Activated CD8-positive, alpha-beta T cell treated with anti-CD3 and anti-CD28 coated beads for 36 hours (primary cell): ENCODE measurements around the gene DLG5. TPM values are rescaled to one million over a fixed set of nuclear protein-coding genes. Genes with fewer than 3 reads are reported as not detected.

Source experiments
- ATAC-seq: fragments of 200-7000 bp; cut with Tn5 transposase; one replicate; pipeline ENCODE4 v1.10.0; 2021; ENCODE audit warnings: mild to moderate bottlenecking, moderate library complexity
- CTCF ChIA-PET: fragments of 350-600 bp; sonication (Branson Sonifier 250); formaldehyde crosslinking; loops from one replicate; lab custom pipeline; 2021; ENCODE audit warnings: antibody characterized with exemption; lab: Charles Lee
- POLR2A ChIA-PET: fragments of 350-600 bp; sonication (Branson Sonifier 250); formaldehyde crosslinking; loops from one replicate; lab custom pipeline; 2021; ENCODE audit warnings: antibody characterized with exemption; lab: Charles Lee
- DNase-seq: peaks from one replicate; pipeline ENCODE4 v3.0.0-alpha.2; 2020
- H3K27ac Mint-ChIP-seq: one replicate; pipeline ENCODE4 v1.8.0; 2021; ENCODE audit warnings: mild to moderate bottlenecking, mixed read lengths
- H3K27me3 Mint-ChIP-seq: one replicate; pipeline ENCODE4 v1.8.0; 2021; ENCODE audit warnings: mixed read lengths
- H3K36me3 Mint-ChIP-seq: one replicate; pipeline ENCODE4 v1.8.0; 2021; ENCODE audit warnings: low read depth, mixed read lengths
- H3K4me1 Mint-ChIP-seq: one replicate; pipeline ENCODE4 v1.8.0; 2021; ENCODE audit warnings: low read depth, mixed read lengths
- H3K4me3 Mint-ChIP-seq: one replicate; pipeline ENCODE4 v1.8.0; 2021; ENCODE audit warnings: mild to moderate bottlenecking, moderate library complexity, mixed read lengths
- H3K9me3 Mint-ChIP-seq: one replicate; pipeline ENCODE4 v1.8.0; 2021; ENCODE audit warnings: mixed read lengths
- CTCF ChIP-seq: fragments of 200-600 bp; IDR thresholded peaks from one replicate; pipeline ENCODE4 v1.8.0; 2022; ENCODE audit warnings: antibody characterized with exemption, mild to moderate bottlenecking
- intact Hi-C: fragments of 100-400 bp; cut with micrococcal nuclease; formaldehyde crosslinking; loops from one replicate; pipeline ENCODE4 v1.10.0; 2022
- total RNA-seq, 2 experiments: library from RNA; stranded (reverse); gene quantifications; one replicate each; pipeline ENCODE4 v1.2.3, GENCODE V29; 2021

Gene DLG5
- total RNA-seq, 2 experiments from 2014 or later: 2.7 to 4.8 TPM

- Mint-ChIP-seq H3K27me3 (peaks cover 9% of the 10 kb centered on the region), H3K36me3 (no peaks in the 10 kb centered on the region), H3K4me3 (no peak overlapping the region), H3K27ac (no peak overlapping the region), H3K4me1 (peaks cover 5% of the 10 kb centered on the region), H3K9me3 (no peaks in the 10 kb centered on the region)
- intact Hi-C loops: no loop called here
- POLR2A ChIA-PET: no interaction called here
- ATAC-seq (no peak), DNase-seq (no peak)
- TF ChIP-seq CTCF: no peak
- CTCF ChIA-PET: no interaction called here
These were observed 132.1 kb downstream of the DLG5 start for GRCh38 chr10:77794256-77795142.

- H3K9me3 Mint-ChIP-seq: no peaks in the 10 kb centered on the region
- ChIA-PET POLR2A (no interaction called here), CTCF (no interaction called here)
- DNase-seq (no peak), ATAC-seq (no peak)
- H3K4me3 Mint-ChIP-seq: no peak overlapping the region
- intact Hi-C loops: no loop called here
- no peak overlapping the region for H3K27ac Mint-ChIP-seq
- no peak for TF ChIP-seq CTCF
- peaks cover 2% of the 10 kb centered on the region for H3K27me3 Mint-ChIP-seq
- no peaks in the 10 kb centered on the region for H3K36me3 Mint-ChIP-seq
- no peaks in the 10 kb centered on the region for H3K4me1 Mint-ChIP-seq
These were observed 132.7 kb downstream of the DLG5 start for GRCh38 chr10:77793831-77794230.

GRCh38 chr10:77792155-77792554, 134.4 kb downstream of the DLG5 start:
- H3K4me3 Mint-ChIP-seq: no peak overlapping the region
- H3K27me3 Mint-ChIP-seq: no peaks in the 10 kb centered on the region
- ATAC-seq (no peak), DNase-seq (no peak)
- intact Hi-C loops: no loop called here
- POLR2A ChIA-PET: interaction anchor here (1.2 kb wide), 1 partner anchor 30 kb away, joined by 3 read pairs; no protein-coding TSS in a partner anchor
- no peaks in the 10 kb centered on the region for H3K36me3 Mint-ChIP-seq
- TF ChIP-seq CTCF: no peak
- H3K9me3 Mint-ChIP-seq: no peaks in the 10 kb centered on the region
- no peak overlapping the region for H3K27ac Mint-ChIP-seq
- H3K4me1 Mint-ChIP-seq: no peaks in the 10 kb centered on the region
- CTCF ChIA-PET: no interaction called here

GRCh38 chr10:77791506-77791905, 135.0 kb downstream of the DLG5 start:
- Mint-ChIP-seq H3K27ac (no peak overlapping the region), H3K4me3 (no peak overlapping the region), H3K9me3 (no peaks in the 10 kb centered on the region), H3K4me1 (no peaks in the 10 kb centered on the region), H3K36me3 (no peaks in the 10 kb centered on the region), H3K27me3 (no peaks in the 10 kb centered on the region)
- TF ChIP-seq CTCF: no peak
- DNase-seq (no peak), ATAC-seq (no peak)
- POLR2A ChIA-PET: no interaction called here
- CTCF ChIA-PET: no interaction called here
- intact Hi-C loops: no loop called here

GRCh38 chr10:77789861-77790260, 136.7 kb downstream of the DLG5 start:
- no peak for ATAC-seq
- CTCF ChIA-PET: no interaction called here
- Mint-ChIP-seq H3K9me3 (no peaks in the 10 kb centered on the region), H3K4me3 (no peak overlapping the region), H3K27me3 (no peaks in the 10 kb centered on the region), H3K36me3 (no peaks in the 10 kb centered on the region), H3K27ac (no peak overlapping the region), H3K4me1 (no peaks in the 10 kb centered on the region)
- TF ChIP-seq CTCF: no peak
- POLR2A ChIA-PET: no interaction called here
- DNase-seq: no peak
- intact Hi-C loops: no loop called here
